ENCODE results near the gene CYP2A6. TPM values are rescaled to one million over a fixed set of nuclear protein-coding genes. Genes with fewer than 3 reads are reported as not detected.
"Not testable (repeated sequence)": the region's sequence is repeated elsewhere in the genome, so short reads cannot be mapped to it uniquely, and the experiment has no call there.

CYP2A6 gene
- total RNA-seq, 1 experiment from 2014 or later = not detected

- not testable (repeated sequence) for DNase-seq (ENCODE audit: low spot score)
Measured at GRCh38 chr19:40846722-40847121, 3.5 kb downstream of the CYP2A6 start.

DNA sequence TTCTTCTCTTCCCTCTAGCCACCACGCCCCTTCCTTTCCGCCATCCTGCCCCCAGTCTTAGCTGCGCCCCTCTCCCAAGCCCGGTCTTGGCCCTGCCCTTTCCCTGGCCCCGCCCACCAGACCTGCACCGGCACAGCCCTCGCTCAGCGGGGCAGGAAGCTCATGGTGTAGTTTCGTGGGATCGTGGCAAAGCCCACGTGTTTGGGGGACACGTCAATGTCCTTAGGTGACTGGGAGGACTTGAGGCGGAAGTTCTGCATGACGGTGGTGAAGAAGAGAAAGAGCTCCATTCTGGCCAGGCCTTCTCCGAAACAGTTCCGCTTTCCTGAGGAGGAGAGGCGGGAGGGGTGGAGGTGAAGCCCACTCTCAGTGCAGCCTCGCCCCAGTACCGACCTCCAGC is 6.6 kb downstream of the CYP2A6 start:
- not testable (repeated sequence) for DNase-seq (ENCODE audit: low spot score)

- DNase-seq (ENCODE audit: low spot score) = not testable (repeated sequence)
Measured at GRCh38 chr19:40842997-40843652, 7.1 kb downstream of the CYP2A6 start.

DNA sequence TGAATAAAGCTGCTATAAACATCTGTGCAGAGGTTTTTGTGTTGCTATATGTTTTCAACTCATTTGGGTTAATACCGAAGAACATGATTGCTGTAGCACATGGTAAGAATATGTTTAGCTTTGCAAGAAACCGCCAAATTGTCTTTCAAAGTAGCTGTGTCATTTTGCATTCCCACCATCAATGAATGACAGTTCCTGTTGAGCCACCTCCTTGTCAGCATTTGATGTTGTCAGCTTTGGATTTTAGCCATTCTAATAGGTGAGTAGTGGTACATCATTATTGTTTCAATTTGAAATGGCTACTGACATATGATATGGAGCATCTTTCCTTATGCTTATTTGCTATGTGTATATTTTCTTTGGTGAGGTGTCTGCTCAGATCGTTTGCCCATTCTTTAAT is 8.2 kb downstream of the CYP2A6 start:
- DNase-seq (ENCODE audit: low spot score) = not testable (repeated sequence)

DNA sequence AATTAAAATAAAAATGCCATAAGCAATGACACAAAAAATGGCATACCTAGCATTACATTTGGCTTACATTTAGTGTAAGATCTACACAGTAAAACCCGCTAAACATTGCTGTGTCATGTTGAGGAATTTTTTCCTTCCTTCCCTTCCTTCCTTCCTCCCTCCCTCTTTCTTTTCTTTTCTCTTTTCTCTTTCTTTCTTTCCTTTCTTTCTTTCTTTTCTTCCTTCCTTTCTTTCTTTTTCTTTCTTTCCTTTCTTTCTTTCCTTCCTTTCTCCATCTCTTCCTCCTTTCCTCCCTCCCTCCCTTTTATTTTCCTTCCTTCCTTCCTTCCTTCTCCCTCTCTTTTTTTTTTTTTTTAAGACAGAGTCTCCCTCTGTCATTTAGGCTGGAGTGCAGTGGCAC is 11.8 kb downstream of the CYP2A6 start:
- not testable (repeated sequence) for DNase-seq (ENCODE audit: low spot score)

GRCh38 chr19:40836754-40837429 is 13.4 kb downstream of the CYP2A6 start:
- no peak for DNase-seq (ENCODE audit: low spot score)

- DNase-seq (ENCODE audit: low spot score) = not testable (repeated sequence)
Measured at GRCh38 chr19:40833728-40834533, 16.3 kb downstream of the CYP2A6 start.

- DNase-seq (ENCODE audit: low spot score) = not testable (repeated sequence)
Measured at GRCh38 chr19:40832431-40832790, 17.8 kb downstream of the CYP2A6 start.

DNA sequence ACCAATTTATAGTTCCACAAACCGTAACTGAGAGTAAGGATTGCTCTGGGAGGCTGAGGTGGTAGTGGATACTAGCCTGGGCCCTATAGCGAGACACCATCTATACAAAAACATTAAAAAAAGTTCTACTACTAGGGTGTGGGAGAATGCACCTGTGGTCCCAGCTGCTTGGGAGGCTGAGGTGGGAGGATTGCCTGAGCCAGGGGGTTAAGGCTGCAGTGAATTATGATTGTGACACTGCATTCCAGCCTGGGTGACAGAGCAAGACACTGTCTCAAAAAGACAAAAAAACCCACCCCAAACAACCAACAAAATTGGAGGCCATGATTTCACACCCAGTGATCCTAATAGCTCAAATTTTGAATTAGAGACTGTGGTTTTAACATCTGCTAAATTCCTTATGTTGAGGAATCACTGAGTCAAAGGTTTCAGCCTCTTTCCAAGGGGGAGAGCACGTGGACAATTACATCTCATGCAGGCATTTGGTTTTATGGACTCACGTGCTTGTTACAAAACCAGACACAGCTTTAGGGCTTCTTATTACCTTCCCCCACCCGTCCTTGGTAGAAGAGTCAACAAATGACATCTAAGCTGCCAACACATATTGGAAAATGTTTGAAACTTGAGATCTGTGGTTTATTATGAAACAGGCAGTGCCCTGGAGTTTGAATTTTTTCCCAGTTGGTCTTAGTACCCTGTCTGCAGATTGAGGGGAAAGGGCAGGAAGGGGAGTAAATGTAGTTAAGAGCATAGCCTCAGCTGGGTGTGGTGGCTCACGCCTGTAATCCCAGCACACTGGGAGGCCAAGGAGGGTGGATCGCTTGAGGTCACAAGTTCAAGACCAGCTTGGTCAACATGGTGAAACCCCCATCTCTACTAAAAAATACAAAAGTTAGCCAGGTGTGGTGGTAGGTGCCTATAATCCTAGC is 18.5 kb downstream of the CYP2A6 start:
- DNase-seq (ENCODE audit: low spot score) = peak; percentile 99

DNA sequence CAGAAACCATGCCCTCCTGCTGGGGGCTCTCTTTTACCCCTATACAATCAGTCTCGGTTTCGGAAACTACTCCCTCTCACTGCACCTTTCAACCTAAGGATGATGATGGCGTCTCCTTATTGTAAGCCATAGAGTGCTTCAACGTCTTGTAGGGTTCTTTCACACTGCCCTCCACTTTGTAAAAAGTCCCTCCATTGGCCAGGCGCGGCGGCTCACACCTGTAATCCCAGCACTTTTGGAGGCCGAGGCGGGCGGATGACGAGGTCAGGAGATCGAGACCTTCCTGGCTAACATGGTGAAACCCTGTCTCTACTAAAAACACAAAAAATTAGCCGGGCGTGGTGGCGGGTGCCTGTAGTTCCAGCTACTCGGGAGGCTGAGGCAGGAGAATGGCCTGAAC is 19.5 kb downstream of the CYP2A6 start:
- not testable (repeated sequence) for DNase-seq (ENCODE audit: low spot score)

- no peak for DNase-seq (ENCODE audit: low spot score)
Measured at GRCh38 chr19:40829205-40829604, 21.0 kb downstream of the CYP2A6 start.

GRCh38 chr19:40827386-40828247 is 22.6 kb downstream of the CYP2A6 start:
- DNase-seq (ENCODE audit: low spot score) = no peak

GRCh38 chr19:40826699-40827385 is 23.4 kb downstream of the CYP2A6 start:
- not testable (repeated sequence) for DNase-seq (ENCODE audit: low spot score)

- DNase-seq (ENCODE audit: low spot score) = not testable (repeated sequence)
Measured at GRCh38 chr19:40826312-40826698, 23.9 kb downstream of the CYP2A6 start.

- not testable (repeated sequence) for DNase-seq (ENCODE audit: low spot score)
Measured at GRCh38 chr19:40825460-40826095, 24.7 kb downstream of the CYP2A6 start.

- not testable (repeated sequence) for DNase-seq (ENCODE audit: low spot score)
Measured at GRCh38 chr19:40824916-40825315, 25.3 kb downstream of the CYP2A6 start.

DNA sequence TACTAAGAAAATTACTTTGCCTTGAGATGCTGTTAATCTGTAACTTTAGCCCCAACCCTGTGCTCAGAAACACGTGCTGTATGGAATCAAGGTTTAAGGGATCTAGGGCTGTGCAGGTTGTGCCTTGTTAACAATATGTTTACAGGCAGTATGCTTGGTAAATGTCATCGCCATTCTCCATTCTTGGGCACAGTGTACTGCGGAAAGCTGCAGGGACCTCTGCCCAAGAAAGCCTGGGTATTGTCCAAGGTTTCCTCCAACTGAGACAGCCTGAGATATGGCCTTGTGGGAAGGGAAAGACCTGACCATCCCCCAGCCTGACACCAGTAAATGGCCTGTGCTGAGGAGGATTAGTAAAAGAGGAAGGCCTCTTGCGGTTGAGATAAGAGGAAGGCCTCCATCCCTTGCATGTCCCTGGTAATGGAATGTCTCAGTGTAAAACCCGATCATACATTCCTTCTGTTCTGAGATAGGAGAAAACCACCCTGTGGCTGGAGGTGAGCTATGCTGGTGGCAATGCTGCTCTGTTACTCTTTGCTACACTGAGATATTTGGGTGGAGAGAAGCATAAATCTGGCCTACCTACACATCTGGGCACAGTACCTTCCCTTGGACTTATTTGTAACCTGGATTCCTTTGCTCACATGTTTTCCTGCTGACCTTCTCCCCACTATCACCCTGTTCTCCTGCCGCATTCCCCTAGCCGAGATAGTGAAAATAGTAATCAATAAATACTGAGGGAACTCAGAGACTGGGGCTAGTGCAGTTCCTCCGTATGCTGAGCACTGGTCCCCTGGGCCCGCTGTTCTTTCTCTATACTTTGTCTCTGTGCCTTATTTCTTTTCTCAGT is 27.3 kb downstream of the CYP2A6 start:
- DNase-seq (ENCODE audit: low spot score) = not testable (repeated sequence)

DNA sequence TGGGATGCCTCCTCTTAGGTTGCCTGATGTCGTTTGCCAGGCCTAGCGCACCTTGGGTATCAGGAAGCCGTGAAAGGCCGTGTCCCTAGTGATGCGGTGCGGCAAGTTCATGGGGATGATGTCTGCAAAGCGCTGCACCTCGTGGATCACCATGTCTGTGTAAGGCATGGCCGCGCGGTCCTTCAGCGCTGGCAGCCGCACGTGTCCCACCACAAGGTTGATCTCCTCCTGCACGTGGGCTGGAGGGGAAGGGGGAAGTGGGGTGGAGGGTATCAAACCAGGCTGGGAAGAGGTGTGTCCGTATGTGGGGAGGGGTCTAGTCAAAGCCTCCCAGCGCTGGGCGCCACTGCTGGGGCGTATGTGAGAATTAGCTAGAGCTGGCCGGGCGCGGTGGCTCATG is 28.1 kb downstream of the CYP2A6 start:
- DNase-seq (ENCODE audit: low spot score) = no peak

All from H4 (cell line).